ENCODE measurements around the gene GPC6.

GPC6 gene

GRCh38 chr13:93529961-93530360 is 303.4 kb downstream of the GPC6 start:
- Histone ChIP-seq H3K9ac (ENCODE audit: low read length in 2 of 2) (no peak overlapping the region), H3K9me3 (ENCODE audit: control insufficient read depth in 2 of 2, low read length in 2 of 2) (no peaks in the 10 kb centered on the region), H3K27me3 (ENCODE audit: control insufficient read depth in 1 of 2, insufficient read depth in 2 of 2, low read length in 2 of 2) (no peaks in the 10 kb centered on the region), H3K36me3 (ENCODE audit: control insufficient read depth in 2 of 2, insufficient read depth in 2 of 2, low read length in 2 of 2) (no peaks in the 10 kb centered on the region), H3K27ac (ENCODE audit: low read length) (no peak overlapping the region), H3K4me3 (ENCODE audit: low read length in 2 of 2) (no peak overlapping the region), H3K4me1 (ENCODE audit: control insufficient read depth, insufficient read depth, low read length) (no peaks in the 10 kb centered on the region)

GRCh38 chr13:93534181-93534700 is 307.6 kb downstream of the GPC6 start:
- H3K27ac ChIP-seq (ENCODE audit: low read length): no peak overlapping the region

GRCh38 chr13:93535251-93535650 is 308.6 kb downstream of the GPC6 start:
- Histone ChIP-seq H3K9me3 (ENCODE audit: control insufficient read depth in 2 of 2, low read length in 2 of 2) (no peaks in the 10 kb centered on the region), H3K4me1 (ENCODE audit: control insufficient read depth, insufficient read depth, low read length) (no peaks in the 10 kb centered on the region), H3K36me3 (ENCODE audit: control insufficient read depth in 2 of 2, insufficient read depth in 2 of 2, low read length in 2 of 2) (no peaks in the 10 kb centered on the region), H3K4me3 (ENCODE audit: low read length in 2 of 2) (no peak overlapping the region), H3K27ac (ENCODE audit: low read length) (no peak overlapping the region), H3K27me3 (ENCODE audit: control insufficient read depth in 1 of 2, insufficient read depth in 2 of 2, low read length in 2 of 2) (no peaks in the 10 kb centered on the region), H3K9ac (ENCODE audit: low read length in 2 of 2) (no peak overlapping the region)

More at GRCh38 chr13:93534181-93534700, 307.6 kb downstream of the GPC6 start:
- H3K9me3 ChIP-seq (ENCODE audit: control insufficient read depth in 2 of 2, low read length in 2 of 2): no peaks in the 10 kb centered on the region
- no peaks in the 10 kb centered on the region for H3K4me1 ChIP-seq (ENCODE audit: control insufficient read depth, insufficient read depth, low read length)
- no peak overlapping the region for H3K4me3 ChIP-seq (ENCODE audit: low read length in 2 of 2)
- no peaks in the 10 kb centered on the region for H3K27me3 ChIP-seq (ENCODE audit: control insufficient read depth in 1 of 2, insufficient read depth in 2 of 2, low read length in 2 of 2)
- H3K9ac ChIP-seq (ENCODE audit: low read length in 2 of 2): no peak overlapping the region
- H3K36me3 ChIP-seq (ENCODE audit: control insufficient read depth in 2 of 2, insufficient read depth in 2 of 2, low read length in 2 of 2): no peaks in the 10 kb centered on the region

GRCh38 chr13:93539914-93540313 is 313.3 kb downstream of the GPC6 start:
- H3K27ac ChIP-seq (ENCODE audit: low read length): no peak overlapping the region

GRCh38 chr13:93547886-93548285 is 321.3 kb downstream of the GPC6 start:
- H3K9me3 ChIP-seq (ENCODE audit: control insufficient read depth in 2 of 2, low read length in 2 of 2): no peaks in the 10 kb centered on the region
- no peaks in the 10 kb centered on the region for H3K27me3 ChIP-seq (ENCODE audit: control insufficient read depth in 1 of 2, insufficient read depth in 2 of 2, low read length in 2 of 2)
- H3K4me3 ChIP-seq (ENCODE audit: low read length in 2 of 2): no peak overlapping the region
- no peaks in the 10 kb centered on the region for H3K4me1 ChIP-seq (ENCODE audit: control insufficient read depth, insufficient read depth, low read length)
- no peak overlapping the region for H3K9ac ChIP-seq (ENCODE audit: low read length in 2 of 2)
- H3K36me3 ChIP-seq (ENCODE audit: control insufficient read depth in 2 of 2, insufficient read depth in 2 of 2, low read length in 2 of 2): no peaks in the 10 kb centered on the region
- no peak overlapping the region for H3K27ac ChIP-seq (ENCODE audit: low read length)

More at GRCh38 chr13:93539914-93540313, 313.3 kb downstream of the GPC6 start:
- Histone ChIP-seq H3K9me3 (ENCODE audit: control insufficient read depth in 2 of 2, low read length in 2 of 2) (no peaks in the 10 kb centered on the region), H3K27me3 (ENCODE audit: control insufficient read depth in 1 of 2, insufficient read depth in 2 of 2, low read length in 2 of 2) (no peaks in the 10 kb centered on the region), H3K9ac (ENCODE audit: low read length in 2 of 2) (no peak overlapping the region), H3K4me1 (ENCODE audit: control insufficient read depth, insufficient read depth, low read length) (no peaks in the 10 kb centered on the region), H3K4me3 (ENCODE audit: low read length in 2 of 2) (no peak overlapping the region), H3K36me3 (ENCODE audit: control insufficient read depth in 2 of 2, insufficient read depth in 2 of 2, low read length in 2 of 2) (no peaks in the 10 kb centered on the region)

GRCh38 chr13:93549326-93550005 is 322.9 kb downstream of the GPC6 start:
- Histone ChIP-seq H3K9ac (ENCODE audit: low read length in 2 of 2) (no peak overlapping the region), H3K4me1 (ENCODE audit: control insufficient read depth, insufficient read depth, low read length) (no peaks in the 10 kb centered on the region), H3K36me3 (ENCODE audit: control insufficient read depth in 2 of 2, insufficient read depth in 2 of 2, low read length in 2 of 2) (no peaks in the 10 kb centered on the region), H3K9me3 (ENCODE audit: control insufficient read depth in 2 of 2, low read length in 2 of 2) (no peaks in the 10 kb centered on the region), H3K27ac (ENCODE audit: low read length) (no peak overlapping the region), H3K4me3 (ENCODE audit: low read length in 2 of 2) (no peak overlapping the region), H3K27me3 (ENCODE audit: control insufficient read depth in 1 of 2, insufficient read depth in 2 of 2, low read length in 2 of 2) (no peaks in the 10 kb centered on the region)

- H3K27me3 ChIP-seq (ENCODE audit: control insufficient read depth in 1 of 2, insufficient read depth in 2 of 2, low read length in 2 of 2): no peaks in the 10 kb centered on the region
- H3K9ac ChIP-seq (ENCODE audit: low read length in 2 of 2): no peak overlapping the region
- no peaks in the 10 kb centered on the region for H3K9me3 ChIP-seq (ENCODE audit: control insufficient read depth in 2 of 2, low read length in 2 of 2)
- H3K4me3 ChIP-seq (ENCODE audit: low read length in 2 of 2): no peak overlapping the region
- no peak overlapping the region for H3K27ac ChIP-seq (ENCODE audit: low read length)
- no peaks in the 10 kb centered on the region for H3K4me1 ChIP-seq (ENCODE audit: control insufficient read depth, insufficient read depth, low read length)
- no peaks in the 10 kb centered on the region for H3K36me3 ChIP-seq (ENCODE audit: control insufficient read depth in 2 of 2, insufficient read depth in 2 of 2, low read length in 2 of 2)
Observed at GRCh38 chr13:93550236-93550635, 323.6 kb downstream of the GPC6 start.

- H3K4me1 ChIP-seq (ENCODE audit: control insufficient read depth, insufficient read depth, low read length): no peaks in the 10 kb centered on the region
- H3K36me3 ChIP-seq (ENCODE audit: control insufficient read depth in 2 of 2, insufficient read depth in 2 of 2, low read length in 2 of 2): no peaks in the 10 kb centered on the region
- no peak overlapping the region for H3K27ac ChIP-seq (ENCODE audit: low read length)
- H3K9me3 ChIP-seq (ENCODE audit: control insufficient read depth in 2 of 2, low read length in 2 of 2): no peaks in the 10 kb centered on the region
- H3K4me3 ChIP-seq (ENCODE audit: low read length in 2 of 2): no peak overlapping the region
- H3K9ac ChIP-seq (ENCODE audit: low read length in 2 of 2): no peak overlapping the region
- H3K27me3 ChIP-seq (ENCODE audit: control insufficient read depth in 1 of 2, insufficient read depth in 2 of 2, low read length in 2 of 2): no peaks in the 10 kb centered on the region
Observed at GRCh38 chr13:93552596-93552995, 326.0 kb downstream of the GPC6 start.

- Histone ChIP-seq H3K27ac (ENCODE audit: low read length) (no peak overlapping the region), H3K27me3 (ENCODE audit: control insufficient read depth in 1 of 2, insufficient read depth in 2 of 2, low read length in 2 of 2) (no peaks in the 10 kb centered on the region), H3K9me3 (ENCODE audit: control insufficient read depth in 2 of 2, low read length in 2 of 2) (no peaks in the 10 kb centered on the region), H3K9ac (ENCODE audit: low read length in 2 of 2) (no peak overlapping the region), H3K4me1 (ENCODE audit: control insufficient read depth, insufficient read depth, low read length) (no peaks in the 10 kb centered on the region), H3K4me3 (ENCODE audit: low read length in 2 of 2) (no peak overlapping the region), H3K36me3 (ENCODE audit: control insufficient read depth in 2 of 2, insufficient read depth in 2 of 2, low read length in 2 of 2) (no peaks in the 10 kb centered on the region)
Observed at GRCh38 chr13:93554514-93554913, 327.9 kb downstream of the GPC6 start.

GRCh38 chr13:93558637-93559036 is 332.0 kb downstream of the GPC6 start:
- no peaks in the 10 kb centered on the region for H3K9me3 ChIP-seq (ENCODE audit: control insufficient read depth in 2 of 2, low read length in 2 of 2)
- no peaks in the 10 kb centered on the region for H3K4me1 ChIP-seq (ENCODE audit: control insufficient read depth, insufficient read depth, low read length)
- no peak overlapping the region for H3K9ac ChIP-seq (ENCODE audit: low read length in 2 of 2)
- no peak overlapping the region for H3K27ac ChIP-seq (ENCODE audit: low read length)
- H3K27me3 ChIP-seq (ENCODE audit: control insufficient read depth in 1 of 2, insufficient read depth in 2 of 2, low read length in 2 of 2): no peaks in the 10 kb centered on the region
- H3K4me3 ChIP-seq (ENCODE audit: low read length in 2 of 2): no peak overlapping the region
- H3K36me3 ChIP-seq (ENCODE audit: control insufficient read depth in 2 of 2, insufficient read depth in 2 of 2, low read length in 2 of 2): no peaks in the 10 kb centered on the region

GRCh38 chr13:93559718-93560117 is 333.1 kb downstream of the GPC6 start:
- Histone ChIP-seq H3K27ac (ENCODE audit: low read length) (no peak overlapping the region), H3K9me3 (ENCODE audit: control insufficient read depth in 2 of 2, low read length in 2 of 2) (no peaks in the 10 kb centered on the region), H3K4me1 (ENCODE audit: control insufficient read depth, insufficient read depth, low read length) (no peaks in the 10 kb centered on the region), H3K27me3 (ENCODE audit: control insufficient read depth in 1 of 2, insufficient read depth in 2 of 2, low read length in 2 of 2) (no peaks in the 10 kb centered on the region), H3K36me3 (ENCODE audit: control insufficient read depth in 2 of 2, insufficient read depth in 2 of 2, low read length in 2 of 2) (no peaks in the 10 kb centered on the region), H3K9ac (ENCODE audit: low read length in 2 of 2) (no peak overlapping the region), H3K4me3 (ENCODE audit: low read length in 2 of 2) (no peak overlapping the region)
